ENCODE measurements around the gene GMDS. TPM values are rescaled to one million over a fixed set of nuclear protein-coding genes. Genes with fewer than 3 reads are reported as not detected.
A peak's percentile ranks its signal among the peaks of the same experiment; 100 is the strongest.

The GMDS gene
- total RNA-seq, 1 donor from 2014 or later, result 105 TPM

DNA sequence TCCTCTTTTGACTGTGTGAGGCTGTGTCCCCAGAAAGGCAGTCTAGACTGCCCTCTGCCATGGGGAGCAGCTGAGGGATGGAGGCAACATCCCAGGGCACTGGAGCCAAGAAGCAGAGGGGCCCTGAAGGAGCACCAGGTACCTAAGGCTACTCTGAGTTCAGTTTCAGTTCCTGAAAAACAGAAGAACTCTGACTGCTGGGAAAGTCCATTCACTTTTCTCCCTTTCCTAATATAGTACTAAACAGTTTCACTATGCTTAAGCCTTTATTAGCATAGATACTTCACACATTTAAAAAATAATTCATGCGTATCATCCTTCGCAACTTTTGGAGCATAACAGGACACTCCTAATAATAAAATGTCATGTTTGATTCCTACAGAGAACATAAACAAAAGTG is 505.7 kb downstream of the GMDS start:
- DNase-seq (ENCODE audit: low spot score), result no peak

DNA sequence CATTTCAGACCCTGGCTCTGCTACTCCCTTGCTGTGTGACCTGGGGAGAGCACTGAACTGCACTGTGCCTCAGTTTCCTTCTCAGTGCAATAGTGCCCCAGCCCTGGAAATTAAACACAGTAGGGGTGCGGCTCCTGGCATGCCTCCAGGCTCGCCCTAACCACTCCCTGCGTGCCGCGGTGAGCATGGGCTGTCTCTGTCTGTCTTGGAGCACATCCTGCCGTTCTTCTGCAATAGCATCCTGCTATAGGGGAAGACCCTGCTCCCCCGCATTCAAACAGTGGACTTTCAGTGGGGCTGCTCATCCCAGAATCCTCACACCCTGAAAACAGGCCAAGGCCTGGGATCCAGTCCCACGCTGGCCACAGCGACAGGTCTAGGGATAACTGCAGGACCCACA is 506.2 kb downstream of the GMDS start:
- DNase-seq (ENCODE audit: low spot score), result no peak

DNA sequence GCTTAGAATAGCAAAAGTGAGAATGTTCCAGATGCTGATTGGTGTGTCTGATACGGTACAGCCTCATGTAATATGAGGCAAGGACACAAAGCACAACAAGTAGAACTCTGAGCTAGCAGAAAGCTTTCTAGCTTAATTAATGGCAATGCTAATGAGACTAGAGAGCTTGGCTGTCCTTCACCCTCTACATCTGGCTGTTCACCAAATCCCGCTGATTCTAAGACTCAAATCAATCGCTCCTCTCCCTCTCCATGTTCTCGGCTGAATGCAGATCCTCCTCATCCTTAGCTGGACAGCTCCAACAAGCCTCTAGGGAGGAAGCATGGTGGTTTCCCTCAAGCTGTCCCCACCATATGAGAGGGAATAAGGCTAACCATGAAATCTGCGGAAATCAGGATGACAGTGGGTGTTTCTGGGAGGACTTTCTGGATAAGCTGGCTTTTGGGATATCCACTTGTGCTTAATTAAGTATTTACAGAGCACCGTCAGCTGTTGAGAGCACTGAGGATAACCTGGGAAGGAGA is 506.8 kb downstream of the GMDS start:
- DNase-seq (ENCODE audit: low spot score), result no peak

DNA sequence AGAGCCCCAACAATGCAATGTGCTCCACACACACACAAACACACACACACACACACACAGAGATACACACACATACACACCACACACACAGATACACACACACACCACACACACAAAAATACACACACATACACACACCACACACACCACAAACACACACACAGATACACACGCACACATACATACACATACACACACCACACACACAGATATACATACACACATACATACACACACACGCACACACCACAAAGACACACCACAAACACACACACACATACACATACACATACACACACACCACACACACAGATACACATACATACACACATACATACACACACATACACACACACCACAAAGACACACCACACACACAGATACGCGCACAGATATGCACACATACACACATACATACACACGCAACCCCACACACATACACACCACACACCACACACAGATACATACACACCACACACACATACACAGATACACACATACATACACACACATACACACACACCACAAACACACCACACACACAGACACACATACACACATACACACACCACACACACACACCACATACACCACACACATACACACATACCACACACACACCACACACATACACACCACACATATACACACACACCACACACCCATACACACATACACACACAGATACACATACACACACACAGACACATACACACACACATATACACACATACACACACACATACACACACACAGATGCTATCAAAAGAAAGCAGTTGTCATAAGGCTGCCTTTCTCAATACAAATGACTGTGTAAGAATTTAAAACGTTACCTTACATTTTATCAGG is 507.7 kb downstream of the GMDS start:
- DNase-seq (ENCODE audit: low spot score), result no peak

DNA sequence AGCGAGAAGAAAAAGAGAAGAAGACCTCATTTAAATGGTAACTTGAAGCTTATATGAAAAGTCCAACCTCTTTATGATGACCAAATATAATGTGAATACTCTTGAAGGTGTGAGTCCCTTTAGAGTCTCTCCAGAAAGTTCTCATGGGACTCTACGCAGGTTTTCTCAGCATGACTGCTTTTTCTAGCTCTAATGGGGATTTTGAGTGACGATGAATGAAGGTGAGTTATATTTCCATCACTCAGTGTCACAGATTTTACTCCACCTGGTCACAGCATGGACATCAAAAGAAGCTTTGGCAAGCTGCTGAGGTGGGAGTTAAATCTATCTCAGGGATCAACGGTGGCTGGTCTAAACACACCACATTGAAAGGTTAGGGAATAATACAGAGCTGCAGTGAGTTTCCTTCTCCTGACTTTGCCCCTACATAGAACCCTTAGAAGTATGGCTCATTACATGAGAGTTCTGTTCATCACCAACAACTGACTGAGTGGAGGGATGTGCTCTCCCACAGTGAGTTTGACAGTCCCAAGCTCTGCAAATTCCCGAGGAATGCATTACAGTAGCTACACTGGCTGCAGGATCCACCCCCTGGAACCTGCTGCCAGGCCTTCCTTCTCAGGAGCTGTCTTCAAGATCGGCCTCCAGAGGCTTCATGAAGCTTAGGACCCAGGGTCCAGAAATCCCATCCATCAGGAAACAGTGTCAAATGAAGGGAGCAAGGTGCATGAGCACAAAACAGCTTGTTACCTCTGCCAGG is 508.9 kb downstream of the GMDS start:
- no peak for DNase-seq (ENCODE audit: low spot score)

DNA sequence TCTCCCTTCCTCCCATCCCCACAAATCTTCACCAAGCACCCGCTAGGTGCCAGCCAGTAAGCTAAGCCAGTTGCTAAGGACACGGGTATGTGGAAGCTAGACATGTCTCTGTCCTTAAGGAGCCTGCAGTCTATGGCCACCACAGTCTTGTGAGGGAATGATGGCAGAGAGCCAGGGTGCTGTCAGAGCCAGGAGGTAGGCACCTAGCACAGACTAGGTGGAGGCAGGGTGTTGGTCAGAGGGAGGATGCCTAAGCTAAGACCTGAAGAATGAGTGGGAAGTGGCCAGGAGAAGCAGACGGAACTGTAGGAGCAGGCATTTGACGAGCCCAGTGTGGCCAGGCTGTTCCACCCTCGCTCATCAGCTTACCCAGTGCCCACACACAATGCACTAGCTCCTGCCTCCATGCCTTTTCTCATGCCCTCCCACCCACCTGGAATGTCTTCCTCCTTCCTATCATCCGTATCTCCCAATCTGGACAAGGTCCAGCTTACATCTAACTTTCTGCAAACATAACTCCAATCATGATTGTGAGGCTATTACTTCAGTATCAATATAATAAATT is 510.1 kb downstream of the GMDS start:
- DNase-seq (ENCODE audit: low spot score), result peak; percentile 69

DNA sequence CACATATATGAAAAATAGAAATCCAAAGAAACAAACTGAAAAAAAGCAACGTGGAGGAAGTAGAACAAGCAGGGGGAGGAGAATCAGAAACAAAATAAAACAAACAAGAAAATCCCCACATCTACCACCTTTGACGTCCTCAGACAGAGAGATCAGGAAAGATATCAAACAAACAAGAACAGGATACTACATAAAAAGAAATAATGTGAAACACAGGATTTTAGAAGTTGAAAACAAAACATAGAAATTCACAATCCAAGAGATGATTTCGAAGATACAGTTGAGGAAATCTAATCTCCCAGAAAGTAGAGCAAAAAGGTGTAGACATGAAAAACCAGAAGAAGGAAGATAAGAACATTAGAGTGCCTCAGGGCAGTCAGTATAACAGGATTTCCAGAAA is 514.5 kb downstream of the GMDS start:
- no peak for DNase-seq (ENCODE audit: low spot score)

DNA sequence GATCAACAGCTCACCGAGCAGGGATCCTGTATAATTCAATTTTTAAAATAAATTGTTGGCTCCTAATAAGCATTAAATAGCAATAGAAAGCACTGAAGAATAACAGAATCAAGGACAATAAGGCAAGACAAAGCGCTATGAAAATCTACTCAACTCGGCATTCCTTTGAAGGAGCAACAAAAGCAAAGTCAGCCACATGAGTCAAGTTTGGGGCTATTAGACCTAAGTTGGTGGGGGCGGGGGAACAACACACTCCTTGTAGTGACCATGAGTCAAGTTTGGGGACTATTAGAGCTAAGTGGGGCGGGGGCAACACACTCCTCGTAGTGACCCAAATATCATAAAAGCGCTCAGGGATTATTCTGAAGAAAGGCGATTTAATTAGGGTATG is 515.7 kb downstream of the GMDS start:
- no peak for DNase-seq (ENCODE audit: low spot score)

DNA sequence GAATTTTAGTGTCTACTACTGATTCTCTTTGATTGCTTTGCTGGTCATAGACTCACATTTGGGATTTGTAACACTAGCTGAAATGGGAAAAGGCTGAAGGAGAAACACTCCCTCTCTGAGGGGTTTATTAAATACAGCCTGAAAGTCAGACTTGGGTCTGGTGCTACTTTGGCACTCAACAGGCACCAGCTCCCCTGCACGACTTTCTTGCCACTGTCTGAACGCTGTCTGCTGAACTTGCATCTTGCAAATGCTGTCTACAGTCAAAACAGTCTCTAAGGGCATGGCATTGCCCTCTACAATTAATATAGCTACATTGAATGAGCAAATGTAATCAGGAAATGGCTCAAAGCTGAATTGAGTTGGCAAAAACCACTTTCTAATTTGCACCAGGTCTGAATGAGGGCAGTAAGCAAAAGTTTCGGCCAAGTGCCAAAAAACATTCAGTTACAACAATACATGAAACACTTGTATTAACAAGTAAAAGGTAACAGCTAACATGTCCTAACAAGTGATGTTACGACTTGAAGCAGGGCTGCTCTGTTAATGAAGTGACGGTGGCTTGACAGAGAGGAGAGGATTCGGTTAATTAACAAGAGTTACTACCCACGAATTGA is 516.2 kb downstream of the GMDS start:
- no peak for DNase-seq (ENCODE audit: low spot score)

DNA sequence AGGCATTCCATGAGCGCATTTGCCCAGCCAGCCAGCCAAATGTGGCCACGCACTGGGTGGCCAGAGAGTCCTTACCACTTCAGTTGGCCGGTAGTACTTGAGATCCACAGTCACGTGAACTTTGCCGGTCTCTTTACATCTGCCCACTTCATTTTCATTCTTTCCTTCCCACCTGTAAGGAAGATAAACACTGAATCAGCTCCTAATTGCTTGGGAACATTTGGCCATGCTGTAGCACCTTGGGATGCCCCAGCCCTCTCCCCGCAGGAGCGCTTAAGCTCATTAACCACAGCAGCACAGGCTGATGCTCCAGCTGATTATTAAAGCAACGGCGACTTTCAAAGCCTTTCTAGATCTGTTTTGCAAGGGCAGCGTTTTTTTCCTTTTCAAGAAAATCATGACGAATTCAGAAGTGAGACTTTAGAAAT is 519.0 kb downstream of the GMDS start:
- DNase-seq (ENCODE audit: low spot score), result no peak

DNA sequence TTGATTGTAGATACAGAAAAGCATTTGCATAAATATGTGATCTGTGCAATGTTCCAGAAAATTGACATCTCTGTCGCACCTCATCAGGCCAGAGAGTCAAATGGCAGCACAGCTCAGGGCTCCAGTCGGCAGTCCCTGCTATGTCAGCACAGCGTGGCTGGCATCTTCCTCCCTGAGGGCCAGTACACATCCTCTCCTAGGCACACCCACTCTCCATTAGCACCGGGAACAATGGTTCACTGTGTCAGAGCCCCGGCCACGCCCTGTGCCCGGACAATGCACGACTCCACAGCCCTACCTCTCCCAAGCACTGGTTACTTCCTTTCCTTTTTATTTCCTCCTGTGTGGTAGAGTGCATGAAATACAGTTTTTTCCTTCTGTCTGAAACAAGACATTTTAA is 520.8 kb downstream of the GMDS start:
- peak; percentile 79 for DNase-seq (ENCODE audit: low spot score)

DNA sequence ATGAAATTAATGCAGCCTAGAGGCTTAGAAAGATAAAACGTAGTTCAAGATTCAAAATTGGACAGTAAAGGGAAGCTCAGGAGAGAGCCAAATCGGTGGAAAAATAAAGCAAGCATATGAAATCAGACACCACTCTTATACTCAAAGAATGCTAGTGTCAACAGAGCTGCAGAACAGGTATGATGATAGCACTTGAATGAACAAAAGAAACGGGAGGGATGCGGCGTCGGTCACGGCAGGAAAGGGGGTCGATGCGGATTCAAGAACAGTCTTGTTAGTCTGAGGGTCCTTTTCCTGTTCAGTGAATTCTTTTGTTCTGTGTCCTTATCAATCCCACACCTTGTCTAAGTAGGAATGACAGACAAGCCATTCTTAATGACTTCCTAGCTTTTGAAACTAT is 521.3 kb downstream of the GMDS start:
- no peak for DNase-seq (ENCODE audit: low spot score)

DNA sequence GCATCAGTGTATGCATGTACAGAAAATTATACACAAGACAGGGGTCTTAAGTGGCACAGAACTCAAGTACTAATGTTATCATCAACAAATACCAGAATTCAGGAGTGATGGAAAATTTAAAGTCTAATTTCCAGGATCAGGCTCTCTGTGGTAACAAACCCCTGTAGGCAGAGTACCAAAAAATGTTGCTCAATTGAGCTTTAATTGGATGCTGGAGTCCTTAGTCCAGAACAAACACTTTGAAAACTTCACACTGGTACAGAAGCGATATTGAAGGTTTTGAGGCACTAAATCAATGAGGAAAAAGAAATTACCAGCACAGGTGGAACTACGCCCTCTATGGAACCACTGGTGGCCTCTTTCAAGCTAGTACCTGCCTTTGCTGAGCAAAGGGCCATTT is 522.6 kb downstream of the GMDS start:
- DNase-seq (ENCODE audit: low spot score), result no peak

DNA sequence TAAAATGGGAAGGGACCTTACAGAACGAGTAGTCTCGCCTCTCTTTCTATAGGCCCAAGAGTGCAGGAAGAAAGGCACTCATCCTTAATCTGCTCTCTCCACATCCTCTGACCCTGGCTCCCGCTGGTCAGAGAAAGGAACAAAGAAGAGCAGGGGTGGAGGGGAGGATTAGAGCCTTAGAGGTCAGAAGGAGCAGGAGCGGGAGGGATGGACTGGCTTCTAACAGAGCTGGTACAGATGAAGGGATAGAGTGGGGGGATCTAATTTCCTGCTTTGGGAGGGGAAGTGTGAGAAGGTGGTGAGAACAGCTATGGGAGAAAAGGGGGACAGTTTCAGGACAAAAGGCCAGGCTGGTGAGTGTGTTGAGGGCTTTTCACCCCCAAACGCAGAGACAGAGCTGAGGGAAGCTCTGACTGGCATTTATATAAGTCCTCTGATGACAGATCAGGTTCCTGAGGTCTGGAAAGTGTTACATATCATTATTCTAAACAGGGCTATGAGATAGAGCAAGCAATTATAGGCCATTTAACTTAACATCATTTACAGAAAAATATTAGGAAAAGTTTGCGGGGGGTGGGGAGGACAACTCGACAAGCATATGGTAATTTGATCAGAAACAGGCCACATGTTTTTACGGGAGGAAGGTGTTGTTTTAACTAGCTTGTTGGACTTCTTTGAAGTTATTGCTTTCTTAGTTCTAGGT is 524.6 kb downstream of the GMDS start:
- DNase-seq (ENCODE audit: low spot score), result no peak

DNA sequence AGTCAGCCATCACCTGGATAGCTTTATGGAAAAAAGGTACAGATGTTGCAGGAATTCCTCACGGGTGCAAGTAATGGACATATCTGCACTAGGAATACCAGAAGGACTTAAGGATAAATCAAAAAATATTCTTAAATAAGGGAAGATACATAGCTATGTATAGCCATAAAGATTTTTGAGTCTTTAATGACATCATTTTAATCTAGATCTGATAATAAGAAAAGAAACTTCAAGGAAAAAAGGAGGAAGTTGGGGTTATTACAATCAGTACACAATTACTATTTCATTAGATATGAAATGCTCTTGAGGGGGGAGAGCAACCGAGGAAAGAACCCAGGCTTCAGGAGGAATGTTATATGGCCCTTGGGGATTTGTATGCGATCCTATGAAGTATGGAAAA is 525.5 kb downstream of the GMDS start:
- no peak for DNase-seq (ENCODE audit: low spot score)

DNA sequence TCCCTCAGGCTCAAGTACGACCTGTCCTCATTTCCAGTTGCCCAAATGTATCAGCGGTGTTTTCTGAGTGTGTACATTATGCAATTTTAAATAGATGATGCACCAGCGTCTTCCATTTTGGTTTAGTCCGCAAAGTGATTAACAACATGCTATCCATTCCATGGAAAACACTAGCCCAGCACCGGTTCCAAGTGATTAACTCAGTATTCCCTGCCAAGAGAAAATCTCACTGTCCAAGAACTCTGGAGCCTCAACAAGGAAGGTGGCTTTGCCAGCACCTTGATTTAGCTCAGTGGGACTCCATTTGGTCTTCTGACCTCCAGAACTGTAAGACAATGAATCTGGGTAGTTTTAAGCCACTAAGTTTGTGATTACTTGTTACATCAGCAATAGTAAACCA is 528.5 kb downstream of the GMDS start:
- no peak for DNase-seq (ENCODE audit: low spot score)

DNA sequence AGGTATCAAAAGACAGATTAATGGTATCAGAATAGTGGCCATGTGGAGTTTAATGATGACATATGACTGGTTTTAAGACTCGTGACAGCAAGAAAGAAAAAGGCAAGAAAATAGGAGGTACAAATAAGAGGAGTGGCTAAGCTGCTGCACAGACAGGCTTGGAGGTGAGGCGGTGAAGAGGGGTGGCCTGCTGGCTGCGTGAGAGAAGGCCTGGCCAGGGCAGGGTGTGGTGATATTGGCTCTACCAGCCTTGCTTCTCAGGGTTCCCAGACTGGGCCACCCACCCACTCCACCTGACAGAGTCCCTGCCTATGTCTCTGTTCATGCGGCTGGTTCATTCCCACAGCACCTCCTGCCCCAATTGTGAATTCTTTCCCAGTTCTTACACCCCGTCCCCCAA is 529.0 kb downstream of the GMDS start:
- DNase-seq (ENCODE audit: low spot score), result no peak

DNA sequence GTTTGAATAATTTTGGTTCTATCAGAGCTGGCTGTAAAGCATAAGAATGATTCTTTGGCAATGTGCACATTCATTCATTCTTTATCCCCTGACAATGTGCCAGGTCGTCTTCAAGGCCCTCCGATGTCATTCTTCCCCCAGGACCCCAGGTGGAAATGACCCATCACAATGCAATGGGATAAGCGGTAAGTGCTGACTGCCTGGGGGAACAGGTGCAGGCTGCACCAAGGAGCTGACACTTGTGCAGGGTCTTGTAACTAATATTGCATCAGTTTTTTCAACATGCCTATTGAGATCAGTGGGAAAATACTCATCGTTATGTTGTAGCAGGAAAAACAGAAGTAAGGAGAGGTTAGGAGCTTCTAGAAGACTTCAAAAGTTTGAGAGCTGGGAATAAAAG is 530.1 kb downstream of the GMDS start:
- DNase-seq (ENCODE audit: low spot score), result no peak

DNA sequence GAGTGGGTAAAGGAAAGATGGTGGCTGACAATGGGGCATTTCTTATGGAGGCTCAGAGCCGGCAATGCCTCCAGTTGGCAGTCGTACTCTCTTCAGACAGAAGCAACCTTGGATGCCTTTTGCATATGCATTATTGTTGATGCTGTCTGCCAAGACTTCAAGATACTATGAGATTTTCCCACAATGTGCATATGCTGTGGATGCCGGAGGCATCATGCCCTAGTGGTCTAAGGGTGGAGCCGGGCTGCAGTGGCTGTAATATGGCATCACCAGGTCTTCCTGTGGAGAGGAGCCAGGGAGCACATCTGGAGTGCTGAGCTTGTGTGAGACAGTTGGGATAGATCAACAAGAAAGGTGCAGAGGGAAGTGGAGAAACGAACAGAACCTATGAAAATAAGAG is 530.8 kb downstream of the GMDS start:
- no peak for DNase-seq (ENCODE audit: low spot score)

DNA sequence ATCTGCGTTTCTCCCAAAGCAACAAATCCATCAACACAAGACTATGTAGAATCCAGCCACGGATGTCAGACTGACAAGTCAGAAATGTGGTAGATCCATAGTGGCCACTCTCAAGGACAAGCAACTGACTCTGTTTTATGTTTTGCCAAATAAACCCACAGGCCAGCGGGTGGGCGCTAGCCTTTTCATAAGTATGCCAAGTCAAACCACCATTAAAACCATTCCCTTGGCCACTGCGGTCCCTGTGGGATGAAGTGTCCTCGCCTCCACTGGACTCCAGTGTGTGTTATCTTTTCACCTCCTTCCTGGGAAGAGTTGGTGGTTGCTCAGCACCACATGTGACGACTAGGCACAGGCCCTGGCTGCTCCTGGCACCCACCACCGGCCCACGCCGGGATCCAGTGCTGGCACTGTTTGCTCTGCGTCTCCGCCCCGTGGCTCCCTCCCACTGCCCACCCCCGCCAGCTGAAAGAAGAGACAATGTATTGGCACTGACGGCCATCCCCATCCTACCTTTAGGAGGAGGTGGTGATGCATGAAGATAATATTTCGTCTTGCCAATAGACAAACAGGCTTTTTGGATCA is 532.3 kb downstream of the GMDS start:
- no peak for DNase-seq (ENCODE audit: low spot score)

DNA sequence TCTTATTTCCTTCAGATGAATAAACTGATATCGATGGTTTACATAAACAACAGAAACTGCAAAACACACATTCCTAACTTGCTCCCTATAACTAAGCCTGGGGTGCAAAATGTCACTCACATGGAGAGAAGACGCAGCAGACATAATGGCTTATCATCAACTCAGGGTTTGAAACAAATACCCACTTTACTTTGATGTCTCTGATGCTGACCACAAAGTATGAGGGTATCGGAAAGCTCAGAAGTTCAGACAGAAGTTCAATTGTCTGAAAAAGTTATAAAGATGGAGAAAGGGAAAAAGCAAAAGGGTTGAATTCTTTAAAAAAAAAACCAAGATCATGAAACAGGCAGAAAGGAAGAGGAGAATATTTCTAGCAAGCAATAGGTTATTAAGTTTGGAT is 533.0 kb downstream of the GMDS start:
- DNase-seq (ENCODE audit: low spot score), result no peak
